Stimulated activated CD8-positive, alpha-beta memory T cell treated with anti-CD3 and anti-CD28 coated beads, Interleukin-7, amount 100 ng/mL, for 1 hour (primary cell): Measurements from ENCODE around the gene COQ9.
"Not testable (repeated sequence)": the region's sequence is repeated elsewhere in the genome, so short reads cannot be mapped to it uniquely, and the experiment has no call there.

Source experiments
- DNase-seq, 2 donors: peaks; one replicate each; pipeline ENCODE4 v3.0.0-alpha.2; 2020; ENCODE audit warnings: low read depth in 2 of 2

COQ9 gene

GRCh38 chr16:57427307-57427706 lies 20.0 kb upstream of the COQ9 start:
- DNase-seq, result no peak

- DNase-seq, result no peak
These were observed 19.5 kb upstream of the COQ9 start for GRCh38 chr16:57427824-57428223.

GRCh38 chr16:57430955-57431354 lies 16.3 kb upstream of the COQ9 start:
- no peak for DNase-seq

- no peak for DNase-seq
These were observed 14.8 kb upstream of the COQ9 start for GRCh38 chr16:57432505-57432904.

- no peak for DNase-seq
These were observed 14.3 kb upstream of the COQ9 start for GRCh38 chr16:57432989-57433388.

- DNase-seq, result no peak
These were observed 13.3 kb upstream of the COQ9 start for GRCh38 chr16:57434003-57434402.

- DNase-seq, result no peak
These were observed 11.4 kb upstream of the COQ9 start for GRCh38 chr16:57435838-57436237.

GRCh38 chr16:57439947-57440346 lies 7.3 kb upstream of the COQ9 start:
- DNase-seq, result not testable (repeated sequence)

GRCh38 chr16:57440551-57440950 lies 6.7 kb upstream of the COQ9 start:
- not testable (repeated sequence) for DNase-seq

GRCh38 chr16:57444711-57445110 lies 2.6 kb upstream of the COQ9 start:
- no peak for DNase-seq

GRCh38 chr16:57445510-57445909 lies 1.8 kb upstream of the COQ9 start:
- DNase-seq, result no peak

GRCh38 chr16:57446531-57447185 lies 621 bp upstream of the COQ9 start:
- DNase-seq, result no peak

GRCh38 chr16:57452021-57452420 lies 4.7 kb downstream of the COQ9 start:
- DNase-seq, result no peak

- peak; percentile 90 to 93 for DNase-seq
These were observed 15.1 kb downstream of the COQ9 start, which contains the start of gene POLR2C for GRCh38 chr16:57462209-57462977. Gene POLR2C, plus strand, starts transcription at chr16:57462679. Its CDS starts 46 bp downstream, at chr16:57462725.

GRCh38 chr16:57462978-57463362 lies 15.7 kb downstream of the COQ9 start:
- no peak for DNase-seq

GRCh38 chr16:57464523-57464922 lies 17.2 kb downstream of the COQ9 start:
- no peak for DNase-seq

GRCh38 chr16:57468346-57468745 lies 21.1 kb downstream of the COQ9 start:
- no peak for DNase-seq

GRCh38 chr16:57469046-57469445 lies 21.8 kb downstream of the COQ9 start:
- DNase-seq, result no peak

GRCh38 chr16:57469917-57470470 lies 22.7 kb downstream of the COQ9 start:
- no peak for DNase-seq

GRCh38 chr16:57470711-57471110 lies 23.4 kb downstream of the COQ9 start:
- DNase-seq, result no peak

GRCh38 chr16:57471209-57471608 lies 23.9 kb downstream of the COQ9 start:
- no peak for DNase-seq

GRCh38 chr16:57471852-57472664 lies 24.8 kb downstream of the COQ9 start:
- no peak for DNase-seq
